Panc1 (cell line): ENCODE data around the gene EBP.

Source experiments
- POLR2AphosphoS5 ChIP-seq: IDR thresholded peaks from 2 replicates; pipeline ENCODE4 v1.6.1; 2012; ENCODE audit warnings: mild to moderate bottlenecking, low read depth, low read length, moderate library complexity
- TF ChIP-seq, protein P1 (sequence below): fragments of 450-650 bp; IDR thresholded peaks from 2 replicates; pipeline ENCODE4 v1.5.1; 2017; ENCODE audit warnings: mild to moderate bottlenecking
- TF ChIP-seq, protein P2 (sequence below), 2 experiments: IDR thresholded peaks; 2 replicates each; pipeline ENCODE4 v1.6.1; 2011 to 2012; ENCODE audit warnings: low read depth in 2 of 2, control low read depth in 1 of 2, low read length in 1 of 2, mild to moderate bottlenecking in 1 of 2, moderate library complexity in 1 of 2; ENCODE audit not compliant: insufficient read depth in 1 of 2

DNA sequence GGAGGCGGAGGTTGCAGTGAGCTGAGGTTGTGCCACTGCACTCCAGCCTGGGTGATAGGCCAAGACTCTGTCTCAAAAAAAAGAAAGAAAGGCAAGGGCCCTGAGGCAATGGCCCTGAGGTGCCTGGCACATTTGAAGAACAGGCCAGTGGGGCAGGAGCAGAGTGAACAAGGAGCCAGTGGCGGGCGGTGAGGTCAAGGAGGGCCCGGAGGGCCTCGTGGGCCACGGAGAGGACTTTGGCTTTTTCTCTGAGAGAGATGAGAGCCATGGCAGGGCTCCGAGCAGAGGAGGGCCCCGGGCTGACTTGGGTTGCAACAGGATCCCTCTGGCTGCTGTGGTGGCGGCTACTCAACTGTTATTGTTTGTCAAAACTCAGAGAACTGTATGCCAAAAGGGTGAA is 32.3 kb upstream of the EBP start:
- TF ChIP-seq, protein P1, sequence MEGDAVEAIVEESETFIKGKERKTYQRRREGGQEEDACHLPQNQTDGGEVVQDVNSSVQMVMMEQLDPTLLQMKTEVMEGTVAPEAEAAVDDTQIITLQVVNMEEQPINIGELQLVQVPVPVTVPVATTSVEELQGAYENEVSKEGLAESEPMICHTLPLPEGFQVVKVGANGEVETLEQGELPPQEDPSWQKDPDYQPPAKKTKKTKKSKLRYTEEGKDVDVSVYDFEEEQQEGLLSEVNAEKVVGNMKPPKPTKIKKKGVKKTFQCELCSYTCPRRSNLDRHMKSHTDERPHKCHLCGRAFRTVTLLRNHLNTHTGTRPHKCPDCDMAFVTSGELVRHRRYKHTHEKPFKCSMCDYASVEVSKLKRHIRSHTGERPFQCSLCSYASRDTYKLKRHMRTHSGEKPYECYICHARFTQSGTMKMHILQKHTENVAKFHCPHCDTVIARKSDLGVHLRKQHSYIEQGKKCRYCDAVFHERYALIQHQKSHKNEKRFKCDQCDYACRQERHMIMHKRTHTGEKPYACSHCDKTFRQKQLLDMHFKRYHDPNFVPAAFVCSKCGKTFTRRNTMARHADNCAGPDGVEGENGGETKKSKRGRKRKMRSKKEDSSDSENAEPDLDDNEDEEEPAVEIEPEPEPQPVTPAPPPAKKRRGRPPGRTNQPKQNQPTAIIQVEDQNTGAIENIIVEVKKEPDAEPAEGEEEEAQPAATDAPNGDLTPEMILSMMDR: no peak
- TF ChIP-seq, protein P2, sequence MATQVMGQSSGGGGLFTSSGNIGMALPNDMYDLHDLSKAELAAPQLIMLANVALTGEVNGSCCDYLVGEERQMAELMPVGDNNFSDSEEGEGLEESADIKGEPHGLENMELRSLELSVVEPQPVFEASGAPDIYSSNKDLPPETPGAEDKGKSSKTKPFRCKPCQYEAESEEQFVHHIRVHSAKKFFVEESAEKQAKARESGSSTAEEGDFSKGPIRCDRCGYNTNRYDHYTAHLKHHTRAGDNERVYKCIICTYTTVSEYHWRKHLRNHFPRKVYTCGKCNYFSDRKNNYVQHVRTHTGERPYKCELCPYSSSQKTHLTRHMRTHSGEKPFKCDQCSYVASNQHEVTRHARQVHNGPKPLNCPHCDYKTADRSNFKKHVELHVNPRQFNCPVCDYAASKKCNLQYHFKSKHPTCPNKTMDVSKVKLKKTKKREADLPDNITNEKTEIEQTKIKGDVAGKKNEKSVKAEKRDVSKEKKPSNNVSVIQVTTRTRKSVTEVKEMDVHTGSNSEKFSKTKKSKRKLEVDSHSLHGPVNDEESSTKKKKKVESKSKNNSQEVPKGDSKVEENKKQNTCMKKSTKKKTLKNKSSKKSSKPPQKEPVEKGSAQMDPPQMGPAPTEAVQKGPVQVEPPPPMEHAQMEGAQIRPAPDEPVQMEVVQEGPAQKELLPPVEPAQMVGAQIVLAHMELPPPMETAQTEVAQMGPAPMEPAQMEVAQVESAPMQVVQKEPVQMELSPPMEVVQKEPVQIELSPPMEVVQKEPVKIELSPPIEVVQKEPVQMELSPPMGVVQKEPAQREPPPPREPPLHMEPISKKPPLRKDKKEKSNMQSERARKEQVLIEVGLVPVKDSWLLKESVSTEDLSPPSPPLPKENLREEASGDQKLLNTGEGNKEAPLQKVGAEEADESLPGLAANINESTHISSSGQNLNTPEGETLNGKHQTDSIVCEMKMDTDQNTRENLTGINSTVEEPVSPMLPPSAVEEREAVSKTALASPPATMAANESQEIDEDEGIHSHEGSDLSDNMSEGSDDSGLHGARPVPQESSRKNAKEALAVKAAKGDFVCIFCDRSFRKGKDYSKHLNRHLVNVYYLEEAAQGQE (IDR thresholded peaks at IDR 0.05; ENCODE audit: insufficient read depth in 1 of 2, low read depth in 2 of 2, low read length in 1 of 2): no peak
- no peak for TF ChIP-seq POLR2AphosphoS5
